A673 (cell line): Measurements from ENCODE around the gene SMIM38.

ENCODE experiments used
- CTCF ChIP-seq: fragments of 300-800, 200-600 bp; sonication (generic); conservative IDR thresholded peaks from 2 replicates; pipeline ENCODE4 v1.5.1; 2017; ENCODE audit warnings: low read depth, mild to moderate bottlenecking, antibody characterized with exemption, low read length, moderate library complexity, mixed read lengths
- EZH2 ChIP-seq: fragments of 200-600 bp; sonication (generic); IDR thresholded peaks from 2 replicates; pipeline ENCODE4 v1.6.1; 2017; ENCODE audit warnings: borderline replicate concordance, low read depth, mild to moderate bottlenecking, mixed read lengths, antibody characterized with exemption, low read length; ENCODE audit not compliant: poor library complexity, severe bottlenecking

DNA sequence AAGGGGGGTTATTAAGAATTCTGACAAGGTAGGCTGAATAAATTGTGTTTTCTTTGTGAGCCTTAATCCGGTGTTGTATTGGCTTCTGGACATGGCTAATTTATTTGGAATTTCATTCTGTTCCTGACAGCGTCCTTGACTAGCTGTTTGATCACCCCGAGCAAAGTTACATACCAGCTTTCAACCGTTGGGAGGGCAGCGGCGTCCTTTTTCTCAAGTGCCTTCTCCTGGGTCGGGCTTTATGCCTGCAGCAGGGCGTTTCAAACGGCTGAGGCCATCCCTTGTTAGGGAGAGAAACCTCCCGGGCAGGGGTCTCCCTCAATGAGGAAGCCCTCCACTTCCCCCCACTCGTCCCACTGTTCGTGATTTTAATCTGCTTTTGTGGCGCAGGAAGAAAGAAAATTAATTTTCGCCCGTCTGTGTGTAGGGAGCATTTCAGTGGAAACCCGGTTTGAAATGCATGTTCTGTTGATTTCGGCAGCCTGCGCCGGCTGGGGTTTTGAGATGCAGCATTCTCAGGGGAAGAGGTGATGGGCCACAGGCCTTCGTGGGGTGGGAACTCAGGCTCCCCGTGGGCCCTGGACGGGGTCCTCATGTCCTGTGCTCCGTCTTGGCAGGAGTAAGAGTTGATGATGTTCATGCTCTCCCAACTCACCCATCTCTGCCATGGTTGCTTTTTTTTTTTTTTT is 2.9 kb upstream of the SMIM38 start:
- no peak for TF ChIP-seq EZH2
- no peak for TF ChIP-seq CTCF
